GM12873 (cell line): ENCODE results near the gene PABPN1L.

Source experiments
- CTCF ChIP-seq: IDR thresholded peaks from 2 replicates; pipeline ENCODE4 v1.5.1; 2012; ENCODE audit warnings: low read depth, mild to moderate bottlenecking, moderate library complexity, low read length, control low read depth; ENCODE audit not compliant: insufficient read depth; ENCODE audit errors: missing control alignments

The PABPN1L gene

GRCh38 chr16:88815227-88815626, 51.2 kb downstream of the PABPN1L start:
- TF ChIP-seq CTCF: no peak

GRCh38 chr16:88814144-88814502, 52.3 kb downstream of the PABPN1L start:
- TF ChIP-seq CTCF: no peak
